K562 (cell line): Measurements from ENCODE around the gene PHKG2. TPM values are rescaled to one million over a fixed set of nuclear protein-coding genes. Genes with fewer than 3 reads are reported as not detected.

Source experiments
- ETV6 ChIP-seq, 3 experiments: fragments of 150-350 bp in 1 of 3; sonication (generic) in 1 of 3; formaldehyde crosslinking in 1 of 3; IDR thresholded peaks; 2 replicates each; pipeline versions ENCODE4 v1.6.1 to v1.8.0; 2014 to 2022; ENCODE audit warnings: borderline replicate concordance in 2 of 3, low read depth in 2 of 3, antibody characterized with exemption in 1 of 3, low read length in 1 of 3, mild to moderate bottlenecking in 1 of 3, missing genetic modification reagents in 1 of 3
- HDAC1 ChIP-seq, 2 experiments: fragments of 450-650 bp; IDR thresholded peaks; 2 replicates each; pipeline ENCODE4 v1.6.1; 2016 to 2017; ENCODE audit warnings: inconsistent platforms in 1 of 2, mild to moderate bottlenecking in 1 of 2, moderate library complexity in 1 of 2
- KLF10 ChIP-seq: fragments of 250-450 bp; sonication (Bioruptor Pico); IDR thresholded peaks from 2 replicates; pipeline ENCODE4 v1.6.1; 2021; ENCODE audit warnings: matching md5 sums
- KLF6 ChIP-seq: fragments of 250-450 bp; sonication (Bioruptor Pico); IDR thresholded peaks from 2 replicates; pipeline ENCODE4 v1.4.0; 2020; ENCODE audit warnings: mild to moderate bottlenecking, moderate library complexity, borderline replicate concordance
- NBN ChIP-seq: fragments of 450-650 bp; IDR thresholded peaks from 2 replicates; pipeline ENCODE4 v1.6.1; 2016; ENCODE audit warnings: low read depth, mild to moderate bottlenecking
- NCOR1 ChIP-seq: fragments of 450-650 bp; IDR thresholded peaks from 2 replicates; pipeline ENCODE4 v1.6.1; 2016; ENCODE audit warnings: mild to moderate bottlenecking, moderate library complexity
- PML ChIP-seq: IDR thresholded peaks from 2 replicates; pipeline ENCODE4 v1.6.1; 2012; ENCODE audit warnings: low read length, inconsistent platforms
- PRDM10 ChIP-seq: fragments of 450-650 bp; IDR thresholded peaks from 2 replicates; pipeline ENCODE4 v1.6.1; 2018; ENCODE audit not compliant: partially characterized antibody
- RB1 ChIP-seq: fragments of 450-650 bp; IDR thresholded peaks from 2 replicates; pipeline ENCODE4 v1.6.1; 2017; ENCODE audit warnings: low read depth, mild to moderate bottlenecking
- TAF9B ChIP-seq: fragments of 450-650 bp; IDR thresholded peaks from 2 replicates; pipeline ENCODE4 v1.6.1; 2018; ENCODE audit warnings: mild to moderate bottlenecking; ENCODE audit not compliant: partially characterized antibody
- ZNF197 ChIP-seq: fragments of 200-800 bp; sonication (Bioruptor generic); IDR thresholded peaks from 2 replicates; pipeline ENCODE4 v1.6.1; 2016; ENCODE audit warnings: low read depth, missing genetic modification characterization, missing compliant biosample characterization
- polyA plus RNA-seq, 8 experiments: library from polyadenylated mRNA; depleted of rRNA in 4 of 8; stranded (reverse) in 5 of 8; unstranded in 3 of 8; fragments of >200 nt; fragmentation: Nextera tagmentation in 2 of 8; fragmentation: Illumina TruSeq in 1 of 8; extraction: Ambion mirVana in 2 of 8; extraction: Trizol in 1 of 8; gene quantifications; 2 replicates each; pipeline versions ENCODE4 v1.2.1 to v1.2.3, GENCODE V29; 2011 to 2014; ENCODE audit warnings: inconsistent platforms in 1 of 8, missing spikeins in 1 of 8
- total RNA-seq, 7 experiments: library from RNA; depleted of rRNA in 6 of 7; stranded (reverse); fragments of >200 nt in 6 of 7; fragmentation: Illumina TruSeq in 2 of 7; extraction: Trizol in 2 of 7; gene quantifications; 2 replicates each; pipeline versions ENCODE4 v1.2.1 to v1.2.3, GENCODE V29; 2011 to 2021; ENCODE audit warnings: low replicate concordance in 1 of 7
- TF ChIP-seq, protein P1 (sequence below): fragments of 200-600 bp; sonication (generic); IDR thresholded peaks from one replicate; pipeline ENCODE4 v1.6.1; 2012; ENCODE audit warnings: mild to moderate bottlenecking, low read depth, low read length, inconsistent platforms

Gene PHKG2
- total and polyA plus RNA-seq, 9 of the 15 experiments (the other 6 are each of a cell fraction or from before 2014, with no cell fraction given) = 5.8 to 54.2 (median 30.7) TPM

GRCh38 chr16:30698816-30699614 is 49.2 kb upstream of the PHKG2 start, which contains the start of gene SRCAP (continued):
- TF ChIP-seq, protein P1, sequence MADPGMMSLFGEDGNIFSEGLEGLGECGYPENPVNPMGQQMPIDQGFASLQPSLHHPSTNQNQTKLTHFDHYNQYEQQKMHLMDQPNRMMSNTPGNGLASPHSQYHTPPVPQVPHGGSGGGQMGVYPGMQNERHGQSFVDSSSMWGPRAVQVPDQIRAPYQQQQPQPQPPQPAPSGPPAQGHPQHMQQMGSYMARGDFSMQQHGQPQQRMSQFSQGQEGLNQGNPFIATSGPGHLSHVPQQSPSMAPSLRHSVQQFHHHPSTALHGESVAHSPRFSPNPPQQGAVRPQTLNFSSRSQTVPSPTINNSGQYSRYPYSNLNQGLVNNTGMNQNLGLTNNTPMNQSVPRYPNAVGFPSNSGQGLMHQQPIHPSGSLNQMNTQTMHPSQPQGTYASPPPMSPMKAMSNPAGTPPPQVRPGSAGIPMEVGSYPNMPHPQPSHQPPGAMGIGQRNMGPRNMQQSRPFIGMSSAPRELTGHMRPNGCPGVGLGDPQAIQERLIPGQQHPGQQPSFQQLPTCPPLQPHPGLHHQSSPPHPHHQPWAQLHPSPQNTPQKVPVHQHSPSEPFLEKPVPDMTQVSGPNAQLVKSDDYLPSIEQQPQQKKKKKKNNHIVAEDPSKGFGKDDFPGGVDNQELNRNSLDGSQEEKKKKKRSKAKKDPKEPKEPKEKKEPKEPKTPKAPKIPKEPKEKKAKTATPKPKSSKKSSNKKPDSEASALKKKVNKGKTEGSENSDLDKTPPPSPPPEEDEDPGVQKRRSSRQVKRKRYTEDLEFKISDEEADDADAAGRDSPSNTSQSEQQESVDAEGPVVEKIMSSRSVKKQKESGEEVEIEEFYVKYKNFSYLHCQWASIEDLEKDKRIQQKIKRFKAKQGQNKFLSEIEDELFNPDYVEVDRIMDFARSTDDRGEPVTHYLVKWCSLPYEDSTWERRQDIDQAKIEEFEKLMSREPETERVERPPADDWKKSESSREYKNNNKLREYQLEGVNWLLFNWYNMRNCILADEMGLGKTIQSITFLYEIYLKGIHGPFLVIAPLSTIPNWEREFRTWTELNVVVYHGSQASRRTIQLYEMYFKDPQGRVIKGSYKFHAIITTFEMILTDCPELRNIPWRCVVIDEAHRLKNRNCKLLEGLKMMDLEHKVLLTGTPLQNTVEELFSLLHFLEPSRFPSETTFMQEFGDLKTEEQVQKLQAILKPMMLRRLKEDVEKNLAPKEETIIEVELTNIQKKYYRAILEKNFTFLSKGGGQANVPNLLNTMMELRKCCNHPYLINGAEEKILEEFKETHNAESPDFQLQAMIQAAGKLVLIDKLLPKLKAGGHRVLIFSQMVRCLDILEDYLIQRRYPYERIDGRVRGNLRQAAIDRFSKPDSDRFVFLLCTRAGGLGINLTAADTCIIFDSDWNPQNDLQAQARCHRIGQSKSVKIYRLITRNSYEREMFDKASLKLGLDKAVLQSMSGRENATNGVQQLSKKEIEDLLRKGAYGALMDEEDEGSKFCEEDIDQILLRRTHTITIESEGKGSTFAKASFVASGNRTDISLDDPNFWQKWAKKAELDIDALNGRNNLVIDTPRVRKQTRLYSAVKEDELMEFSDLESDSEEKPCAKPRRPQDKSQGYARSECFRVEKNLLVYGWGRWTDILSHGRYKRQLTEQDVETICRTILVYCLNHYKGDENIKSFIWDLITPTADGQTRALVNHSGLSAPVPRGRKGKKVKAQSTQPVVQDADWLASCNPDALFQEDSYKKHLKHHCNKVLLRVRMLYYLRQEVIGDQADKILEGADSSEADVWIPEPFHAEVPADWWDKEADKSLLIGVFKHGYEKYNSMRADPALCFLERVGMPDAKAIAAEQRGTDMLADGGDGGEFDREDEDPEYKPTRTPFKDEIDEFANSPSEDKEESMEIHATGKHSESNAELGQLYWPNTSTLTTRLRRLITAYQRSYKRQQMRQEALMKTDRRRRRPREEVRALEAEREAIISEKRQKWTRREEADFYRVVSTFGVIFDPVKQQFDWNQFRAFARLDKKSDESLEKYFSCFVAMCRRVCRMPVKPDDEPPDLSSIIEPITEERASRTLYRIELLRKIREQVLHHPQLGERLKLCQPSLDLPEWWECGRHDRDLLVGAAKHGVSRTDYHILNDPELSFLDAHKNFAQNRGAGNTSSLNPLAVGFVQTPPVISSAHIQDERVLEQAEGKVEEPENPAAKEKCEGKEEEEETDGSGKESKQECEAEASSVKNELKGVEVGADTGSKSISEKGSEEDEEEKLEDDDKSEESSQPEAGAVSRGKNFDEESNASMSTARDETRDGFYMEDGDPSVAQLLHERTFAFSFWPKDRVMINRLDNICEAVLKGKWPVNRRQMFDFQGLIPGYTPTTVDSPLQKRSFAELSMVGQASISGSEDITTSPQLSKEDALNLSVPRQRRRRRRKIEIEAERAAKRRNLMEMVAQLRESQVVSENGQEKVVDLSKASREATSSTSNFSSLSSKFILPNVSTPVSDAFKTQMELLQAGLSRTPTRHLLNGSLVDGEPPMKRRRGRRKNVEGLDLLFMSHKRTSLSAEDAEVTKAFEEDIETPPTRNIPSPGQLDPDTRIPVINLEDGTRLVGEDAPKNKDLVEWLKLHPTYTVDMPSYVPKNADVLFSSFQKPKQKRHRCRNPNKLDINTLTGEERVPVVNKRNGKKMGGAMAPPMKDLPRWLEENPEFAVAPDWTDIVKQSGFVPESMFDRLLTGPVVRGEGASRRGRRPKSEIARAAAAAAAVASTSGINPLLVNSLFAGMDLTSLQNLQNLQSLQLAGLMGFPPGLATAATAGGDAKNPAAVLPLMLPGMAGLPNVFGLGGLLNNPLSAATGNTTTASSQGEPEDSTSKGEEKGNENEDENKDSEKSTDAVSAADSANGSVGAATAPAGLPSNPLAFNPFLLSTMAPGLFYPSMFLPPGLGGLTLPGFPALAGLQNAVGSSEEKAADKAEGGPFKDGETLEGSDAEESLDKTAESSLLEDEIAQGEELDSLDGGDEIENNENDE = no peak
- TF ChIP-seq HDAC1 (IDR thresholded peaks at IDR 0.05) (peak in 1 of 2 experiments; percentile 85; a peak in 2 of 4 replicates), TAF9B (peak; percentile 1), PML (peak; percentile 43; the same call in 1 of the 2 replicates), NBN (no peak), ETV6 (IDR thresholded peaks at IDR 0.05; ENCODE audit: borderline replicate concordance in 1 of 2, low read depth in 2 of 2, low read length in 1 of 2) (peak in 1 of 2 experiments; percentile 82; a peak in 1 of 4 replicates), ETV6 (CRISPR knock-in tag; IDR thresholded peaks at IDR 0.05; ENCODE audit: borderline replicate concordance) (no peak), ZNF197 (CRISPR knock-in tag) (peak; percentile 54; the same call in 1 of the 2 replicates), PRDM10 (peak; percentile 15), NCOR1 (peak; percentile 74), KLF10 (CRISPR knock-in tag) (no peak), RB1 (peak; percentile 95), KLF6 (no peak)
